ENCODE data around the gene TREML4.

DNA sequence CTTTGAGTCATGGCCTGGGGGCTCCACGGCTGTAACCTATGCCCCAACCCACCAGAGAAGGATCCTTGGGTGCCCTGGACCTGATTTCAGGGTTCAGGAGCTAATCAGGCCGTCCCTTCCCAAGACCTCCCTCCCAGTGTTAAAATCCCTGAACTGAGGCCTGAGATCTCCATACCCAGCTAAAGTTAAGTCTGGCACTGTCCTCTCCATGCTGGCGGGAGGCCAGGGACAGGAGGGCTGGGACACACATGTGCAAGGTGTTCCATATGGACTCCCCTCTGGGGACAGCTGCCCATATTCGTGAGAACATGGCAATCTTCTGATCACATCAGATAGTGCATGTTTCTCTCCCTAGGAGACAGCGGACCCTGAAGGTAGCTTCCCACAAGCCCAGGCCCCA lies 11.5 kb upstream of the TREML4 start:
- TF ChIP-seq POLR2A (IDR thresholded peaks at IDR 0.05; ENCODE audit: low read length): no peak
- no peak for TF ChIP-seq GATA1 (IDR thresholded peaks at IDR 0.05; ENCODE audit: low read depth, low read length)
